Astrocyte (in vitro differentiated cells and primary cell): ENCODE results near the gene OLA1.

ENCODE experiments used
- CTCF ChIP-seq: IDR thresholded peaks from 2 replicates; pipeline ENCODE4 v1.5.1; 2011; ENCODE audit warnings: low read depth, mild to moderate bottlenecking, inconsistent platforms, low read length, moderate library complexity; ENCODE audit not compliant: insufficient read depth
- EZH2 ChIP-seq: IDR thresholded peaks from 2 replicates; pipeline ENCODE4 v1.6.1; 2012; ENCODE audit warnings: mild to moderate bottlenecking, low read length, inconsistent platforms; ENCODE audit not compliant: insufficient read depth

- no peak for TF ChIP-seq CTCF
- TF ChIP-seq EZH2: no peak
Observed at GRCh38 chr2:174059178-174059883, 189.0 kb downstream of the OLA1 start.
